GM12892 (cell line): ENCODE data around the gene ATP6V0D1.

Source experiments
- POLR2A ChIP-seq: IDR thresholded peaks from 2 replicates; pipeline ENCODE4 v1.6.1; 2011; ENCODE audit warnings: low read depth, low read length, control low read depth
- POLR2AphosphoS5 ChIP-seq: IDR thresholded peaks from 2 replicates; pipeline ENCODE4 v1.6.1; 2011; ENCODE audit warnings: low read depth, low read length, control low read depth
- TAF1 ChIP-seq: IDR thresholded peaks from 2 replicates; pipeline ENCODE4 v1.6.1; 2011; ENCODE audit warnings: low read depth, mild to moderate bottlenecking, control low read depth, low read length, borderline replicate concordance

- TF ChIP-seq TAF1: no peak
- TF ChIP-seq POLR2AphosphoS5: no peak
- no peak for TF ChIP-seq POLR2A
Measured at GRCh38 chr16:67403976-67404555, 76.9 kb downstream of the ATP6V0D1 start.
